NT2/D1 (cell line): ENCODE data around the gene ADAM19.

Source experiments
- SUZ12 ChIP-seq: IDR thresholded peaks from 2 replicates; pipeline ENCODE4 v1.6.1; 2011; ENCODE audit not compliant: insufficient read length, insufficient read depth; ENCODE audit errors: extremely low read depth
- YY1 ChIP-seq: IDR thresholded peaks from 2 replicates; pipeline ENCODE4 v1.6.1; 2011; ENCODE audit not compliant: insufficient read length, insufficient read depth
- ZNF274 ChIP-seq: IDR thresholded peaks from 2 replicates; pipeline ENCODE4 v1.6.1; 2011; ENCODE audit warnings: mild to moderate bottlenecking, low read depth, low read length

DNA sequence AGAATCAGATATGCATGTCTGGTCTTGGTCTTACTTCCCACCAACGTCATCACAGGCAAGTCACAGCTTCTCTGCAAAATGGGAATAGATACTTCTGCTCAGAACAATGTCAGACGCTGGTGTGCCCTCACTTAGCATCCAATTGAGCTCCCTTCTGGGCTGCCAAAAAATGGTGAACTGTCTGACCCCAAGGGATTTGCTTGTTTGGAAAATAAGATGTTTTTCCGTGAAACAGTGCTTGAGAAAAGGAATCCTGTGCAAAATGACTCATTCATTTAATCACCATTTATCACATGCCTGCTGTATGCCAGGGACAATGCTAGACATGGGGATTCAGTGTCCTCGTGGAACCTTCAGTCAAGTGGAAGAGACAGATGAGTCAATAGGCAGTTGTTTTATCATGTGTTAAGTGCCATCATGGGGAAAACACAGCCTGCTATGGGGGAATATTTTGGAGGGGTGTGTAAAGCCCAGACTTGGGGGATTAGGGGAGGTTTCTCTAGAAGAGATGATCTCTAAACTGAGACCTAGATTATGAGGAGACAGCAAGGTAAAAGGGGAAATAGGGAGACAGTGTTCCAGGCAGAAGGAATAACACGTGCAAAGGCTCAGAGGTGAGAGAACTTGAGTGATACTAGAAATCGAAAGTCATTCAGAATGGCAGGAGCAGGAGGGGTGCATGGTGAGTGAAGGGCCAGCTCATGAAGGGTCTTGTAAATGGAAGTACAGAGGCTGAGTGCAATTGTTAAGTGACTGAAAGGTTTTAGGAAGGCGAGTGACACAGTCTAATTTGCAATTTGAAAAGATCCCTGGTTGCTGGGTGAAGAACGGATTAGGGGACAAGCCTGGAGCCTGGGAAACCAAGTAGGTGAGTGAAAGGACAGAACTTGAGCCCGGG is 111.7 kb downstream of the ADAM19 start:
- no peak for TF ChIP-seq YY1
- TF ChIP-seq SUZ12: no peak
- no peak for TF ChIP-seq ZNF274
